Cerebellar cortex (tissue), 1 donor: Measurements from ENCODE around the gene CACNA2D4.

Experiments
- DNase-seq: peaks from one replicate; pipeline ENCODE4 v3.0.0-alpha.2; 2015; ENCODE audit warnings: low spot score

The CACNA2D4 gene

DNA sequence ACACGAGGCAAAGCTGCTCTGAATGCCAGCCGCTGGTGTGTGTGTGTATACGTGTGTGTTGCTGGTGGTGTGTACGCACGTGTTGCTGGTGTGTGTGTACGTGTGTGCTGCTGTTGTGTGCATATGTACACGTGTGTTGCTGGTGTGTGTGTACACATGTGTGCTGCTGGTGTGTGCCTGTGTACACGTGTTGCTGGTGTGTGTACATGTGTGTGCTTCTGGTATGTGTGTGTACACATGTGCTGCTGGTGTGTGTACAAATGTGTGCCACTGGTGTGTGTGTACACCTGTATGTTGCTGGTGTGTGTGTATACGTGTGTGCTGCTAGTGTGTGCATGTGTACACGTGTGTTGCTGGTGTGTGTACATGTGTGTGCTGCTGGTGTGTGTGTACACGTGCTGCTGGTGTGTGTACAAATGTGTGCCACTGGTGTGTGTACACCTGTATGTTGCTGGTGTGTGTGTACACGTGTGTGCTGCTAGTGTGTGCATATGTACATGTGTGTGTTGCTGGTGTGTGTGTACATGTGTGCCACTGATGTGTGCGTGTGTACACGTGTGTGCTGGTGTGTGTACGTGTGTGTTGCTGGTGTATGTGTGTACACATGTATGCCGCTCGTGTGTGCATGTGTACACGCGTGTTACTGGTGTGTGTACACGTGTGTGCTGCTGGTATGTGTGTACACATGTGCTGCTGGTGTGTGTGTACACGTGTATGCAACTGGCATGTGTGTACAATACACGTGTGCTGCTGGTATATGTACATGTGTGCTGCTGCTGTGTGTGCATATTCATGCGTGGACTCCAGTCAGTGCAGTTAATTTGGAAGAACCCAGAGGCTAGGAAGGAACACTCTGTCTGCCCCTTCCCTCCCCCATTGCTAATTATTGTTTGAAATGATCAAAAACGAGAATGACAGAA lies 47.2 kb downstream of the CACNA2D4 start:
- DNase-seq: no peak

GRCh38 chr12:1870086-1870485 lies 48.4 kb downstream of the CACNA2D4 start:
- no peak for DNase-seq

DNA sequence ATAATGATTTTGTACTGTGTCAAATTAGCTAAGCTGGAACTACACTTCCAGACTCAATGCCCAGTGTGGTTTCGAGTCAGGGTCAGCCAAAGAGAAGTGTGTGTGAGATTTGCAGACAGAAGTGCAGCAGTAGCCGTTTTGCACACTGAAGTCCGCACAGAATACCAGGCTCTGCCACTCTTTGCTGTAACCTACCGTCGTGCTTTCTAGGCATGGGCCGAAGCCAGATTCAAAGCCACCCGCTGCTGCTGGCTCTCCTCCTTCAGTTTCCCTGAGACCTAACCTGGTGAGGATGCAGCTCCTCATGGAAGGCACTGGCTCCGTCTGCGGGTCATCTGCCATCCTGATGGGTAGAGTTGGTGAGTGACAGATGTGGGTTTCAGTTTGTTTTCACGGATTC lies 49.3 kb downstream of the CACNA2D4 start:
- no peak for DNase-seq

DNA sequence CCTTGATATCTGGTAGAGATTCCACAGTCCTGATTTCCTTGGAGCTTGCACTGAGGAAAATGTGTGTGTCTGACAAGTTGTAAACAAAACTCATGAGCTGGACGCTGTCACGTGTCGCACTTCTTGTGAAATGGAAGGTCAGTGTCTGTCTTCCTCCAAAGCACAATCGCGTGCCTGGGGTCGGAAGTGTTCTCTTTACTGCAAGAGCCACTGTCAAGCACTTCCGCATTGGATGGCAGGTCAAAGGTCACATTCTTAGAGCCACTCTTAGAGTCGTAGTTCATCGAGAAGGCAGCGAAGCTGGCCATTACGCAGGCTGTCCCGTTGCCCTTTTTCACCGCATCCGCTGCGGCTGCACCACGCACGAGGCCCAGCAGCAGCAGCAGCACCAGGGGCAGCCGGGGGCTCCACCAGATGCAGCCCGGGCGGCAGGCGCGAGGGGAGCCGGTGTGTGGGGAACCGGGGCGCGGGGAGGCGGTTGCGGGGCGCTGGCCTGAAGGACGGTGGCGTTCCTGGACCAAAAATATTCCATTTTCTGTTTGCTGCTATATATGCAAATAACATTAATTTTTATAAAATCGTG lies 53.1 kb downstream of the CACNA2D4 start:
- DNase-seq: no peak

- no peak for DNase-seq
Measured at GRCh38 chr12:1864867-1865266, 53.6 kb downstream of the CACNA2D4 start.

DNA sequence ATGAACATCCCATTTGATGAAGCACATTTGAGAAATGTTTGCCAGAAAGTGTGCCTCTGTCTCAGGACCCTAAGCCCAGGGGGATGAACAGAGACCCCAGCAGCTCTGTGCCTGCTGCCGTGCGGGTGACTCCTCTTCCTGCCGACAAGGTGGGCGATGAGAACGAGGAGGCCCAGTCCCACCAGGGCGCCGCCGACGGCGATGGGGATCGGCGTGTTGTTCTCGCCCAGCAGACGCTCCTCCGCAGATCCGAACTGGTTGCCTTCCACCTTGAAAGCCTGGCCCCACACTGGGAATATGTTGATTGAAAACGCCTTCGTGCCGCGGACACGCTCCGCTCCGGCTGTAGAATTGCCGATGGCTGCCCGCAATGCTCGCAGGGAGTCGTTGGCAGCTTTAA lies 54.0 kb downstream of the CACNA2D4 start:
- no peak for DNase-seq

- DNase-seq: no peak
Measured at GRCh38 chr12:1863823-1864222, 54.6 kb downstream of the CACNA2D4 start.

DNA sequence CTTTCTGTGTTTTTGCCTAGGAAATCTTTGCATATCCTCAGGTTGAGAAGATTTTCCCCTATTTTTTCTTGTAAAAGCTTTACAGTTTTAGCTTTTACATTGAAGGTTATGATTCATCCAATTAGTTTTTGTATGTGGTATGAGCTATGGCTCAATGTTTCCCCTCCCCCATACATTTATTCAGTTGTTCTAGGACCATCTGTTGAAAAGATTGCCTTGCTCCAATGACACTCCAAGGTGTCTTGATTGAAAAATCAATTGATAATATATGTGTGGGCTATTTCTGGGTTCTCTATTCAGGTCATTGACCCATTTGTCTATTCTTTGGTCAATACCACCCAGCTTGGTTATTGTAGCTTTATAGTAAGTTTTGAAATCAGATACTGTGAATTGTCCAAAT lies 55.5 kb downstream of the CACNA2D4 start:
- no peak for DNase-seq

DNA sequence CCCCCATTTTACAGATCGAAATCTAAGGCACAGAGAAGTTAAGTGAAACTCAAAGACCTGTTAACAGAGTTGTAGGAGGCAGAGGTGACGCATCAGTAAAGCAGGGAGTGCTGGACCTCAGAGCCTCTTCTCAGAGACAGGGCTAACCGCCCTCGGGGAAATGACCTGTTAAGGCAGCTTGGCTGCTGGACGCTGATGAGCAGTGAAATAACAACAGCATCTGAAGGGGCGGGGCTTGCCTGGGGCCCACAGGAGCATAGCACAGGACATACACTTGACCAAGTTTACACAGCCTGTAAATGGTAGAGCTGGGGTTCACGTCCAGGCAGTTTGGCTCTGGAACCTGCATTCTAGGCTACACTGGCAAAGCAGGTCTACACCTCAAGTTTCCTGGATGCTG lies 58.8 kb downstream of the CACNA2D4 start:
- DNase-seq: no peak

- DNase-seq: no peak
Measured at GRCh38 chr12:1858456-1858855, 60.0 kb downstream of the CACNA2D4 start.

DNA sequence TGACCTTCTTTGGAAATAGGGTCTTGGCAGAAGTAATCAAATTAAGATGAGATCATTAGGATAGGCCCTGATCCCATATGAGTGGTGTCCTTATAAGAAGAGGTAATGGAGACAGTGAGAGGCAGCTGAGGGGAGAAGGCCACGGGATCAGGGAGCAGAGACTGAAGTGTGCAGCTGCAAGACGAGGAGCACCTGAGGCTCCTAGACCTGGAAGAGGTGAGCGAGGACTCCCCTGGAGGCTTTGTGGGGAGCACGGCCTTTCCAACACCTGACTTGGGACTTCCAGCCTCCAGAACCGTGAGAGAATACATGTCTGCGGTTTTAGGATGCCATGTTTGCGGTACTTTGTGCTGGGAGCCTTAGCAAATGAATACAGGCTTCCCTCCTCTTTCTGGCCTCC lies 60.6 kb downstream of the CACNA2D4 start:
- DNase-seq: no peak

DNA sequence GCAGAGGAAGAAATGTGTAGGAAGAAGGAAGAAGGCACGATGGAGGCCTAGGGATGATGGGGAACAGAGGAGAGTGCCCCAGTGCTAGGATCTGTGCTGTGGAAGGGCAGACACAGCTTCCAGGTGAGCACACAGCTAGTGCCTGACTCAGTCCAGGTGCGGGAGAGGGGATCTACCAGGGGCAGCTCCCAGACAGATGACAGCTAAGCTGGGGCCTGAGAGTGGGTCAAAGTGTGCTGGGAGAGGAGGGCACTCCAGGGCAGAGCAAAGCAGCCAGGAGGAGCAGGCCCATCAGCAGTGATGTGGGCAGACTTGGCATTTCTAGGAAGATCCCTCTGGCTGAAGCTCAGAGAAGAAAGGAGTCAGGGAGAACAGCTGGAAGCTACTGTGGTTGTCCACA lies 61.4 kb downstream of the CACNA2D4 start:
- DNase-seq: no peak

DNA sequence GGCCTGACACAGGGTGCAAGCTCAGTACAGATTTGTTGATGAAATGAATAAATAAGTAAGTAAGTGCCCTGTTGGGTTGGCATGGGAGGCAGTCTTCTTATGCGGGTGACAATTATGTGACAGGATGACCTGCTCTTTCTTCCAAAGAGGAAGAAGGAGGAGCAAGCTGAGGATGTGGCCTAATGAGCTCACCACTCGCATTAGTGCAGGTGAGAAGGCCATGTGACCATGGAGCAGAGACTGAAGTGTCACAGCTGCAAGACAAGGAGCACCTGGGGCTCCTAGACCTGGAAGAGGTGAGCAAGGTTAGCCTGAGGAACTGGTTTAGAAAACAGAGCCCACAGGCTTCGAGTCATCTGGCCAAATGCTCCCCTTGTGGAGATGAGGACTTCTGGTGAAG lies 63.2 kb downstream of the CACNA2D4 start:
- no peak for DNase-seq

DNA sequence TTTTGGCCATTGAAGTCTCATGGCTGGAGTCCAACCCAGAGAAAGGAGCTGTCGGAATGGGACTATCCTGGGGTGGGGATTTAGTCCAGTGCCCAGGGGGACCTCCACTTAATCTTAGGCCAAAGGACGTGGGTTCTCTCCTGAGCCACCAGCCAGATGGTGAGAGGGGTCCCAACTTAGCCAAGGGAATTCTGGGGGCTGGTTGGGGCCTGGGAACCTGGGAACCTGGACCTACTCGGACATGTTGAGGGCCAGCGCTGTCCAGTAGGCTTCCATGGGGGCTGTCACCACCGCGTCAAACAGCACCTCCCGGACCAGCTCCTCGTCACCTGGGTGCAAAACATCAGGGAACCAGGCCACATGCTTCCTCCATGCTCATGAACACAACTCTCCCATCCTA lies 64.7 kb downstream of the CACNA2D4 start:
- no peak for DNase-seq

DNA sequence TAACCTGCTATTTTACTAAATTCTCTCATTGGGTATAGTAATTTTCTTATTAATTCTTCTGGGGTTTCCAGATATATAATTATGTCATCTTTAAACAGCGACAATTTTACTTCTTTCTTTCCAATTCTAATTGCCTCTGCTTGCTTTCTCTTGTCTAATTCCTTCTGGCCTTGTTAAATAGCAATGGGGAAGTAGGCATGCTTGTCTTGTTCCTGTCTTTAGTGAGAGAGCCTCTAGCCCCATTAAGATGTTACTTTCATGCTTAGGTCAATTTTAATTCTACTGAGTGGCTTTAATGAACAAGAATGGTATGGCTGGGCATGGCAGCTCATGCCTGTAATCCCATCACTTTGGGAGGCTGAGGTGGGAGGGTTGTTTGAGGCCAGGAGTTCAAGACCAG lies 66.4 kb downstream of the CACNA2D4 start:
- no peak for DNase-seq

DNA sequence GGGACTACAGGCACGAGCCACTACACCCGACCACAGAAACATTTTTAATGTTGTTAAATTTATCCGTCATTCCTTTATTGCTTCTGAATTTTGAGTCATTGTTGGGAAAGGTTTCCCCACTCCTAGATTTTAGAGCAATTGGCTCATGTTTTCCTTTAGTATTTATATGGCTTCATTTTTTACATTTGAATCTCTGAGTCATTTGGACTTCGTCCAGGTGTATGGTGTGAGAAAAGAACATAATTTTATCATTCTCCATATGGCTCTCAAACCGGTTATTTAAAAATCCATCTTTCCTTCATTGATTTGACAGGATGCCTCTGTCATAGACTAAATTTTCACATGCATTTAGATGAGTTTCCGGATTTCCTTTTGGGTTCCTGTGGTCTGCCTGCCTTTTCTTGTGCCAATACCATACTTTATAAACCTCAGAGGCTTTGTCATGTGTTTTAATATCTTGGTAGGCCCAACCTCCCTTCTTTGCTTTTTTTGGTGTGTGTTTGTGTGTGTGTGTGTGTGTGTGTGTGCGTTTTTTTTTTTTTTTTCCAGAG lies 67.2 kb downstream of the CACNA2D4 start:
- no peak for DNase-seq

DNA sequence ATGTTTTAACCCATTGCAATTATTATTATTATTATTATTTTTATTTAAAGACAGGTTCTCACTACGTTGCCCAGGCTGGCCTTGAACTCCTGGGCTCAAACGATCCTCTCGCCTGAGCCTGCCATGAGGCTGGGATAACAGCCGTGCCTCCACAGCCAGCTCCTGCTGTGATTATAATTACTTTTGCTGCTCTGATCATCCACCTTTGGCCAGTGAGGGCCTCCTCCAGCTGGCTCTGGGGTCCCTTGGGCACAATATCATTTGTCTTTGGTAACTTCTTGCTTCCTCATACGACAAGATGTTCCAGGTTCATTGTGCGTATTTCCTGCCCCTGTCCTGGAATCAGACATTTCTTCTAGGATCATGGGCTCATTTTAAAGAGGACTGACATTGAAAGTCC lies 69.7 kb downstream of the CACNA2D4 start:
- peak; percentile 65 for DNase-seq

GRCh38 chr12:1848146-1848545 lies 70.3 kb downstream of the CACNA2D4 start:
- DNase-seq: no peak

GRCh38 chr12:1847411-1847810 lies 71.0 kb downstream of the CACNA2D4 start:
- DNase-seq: no peak

DNA sequence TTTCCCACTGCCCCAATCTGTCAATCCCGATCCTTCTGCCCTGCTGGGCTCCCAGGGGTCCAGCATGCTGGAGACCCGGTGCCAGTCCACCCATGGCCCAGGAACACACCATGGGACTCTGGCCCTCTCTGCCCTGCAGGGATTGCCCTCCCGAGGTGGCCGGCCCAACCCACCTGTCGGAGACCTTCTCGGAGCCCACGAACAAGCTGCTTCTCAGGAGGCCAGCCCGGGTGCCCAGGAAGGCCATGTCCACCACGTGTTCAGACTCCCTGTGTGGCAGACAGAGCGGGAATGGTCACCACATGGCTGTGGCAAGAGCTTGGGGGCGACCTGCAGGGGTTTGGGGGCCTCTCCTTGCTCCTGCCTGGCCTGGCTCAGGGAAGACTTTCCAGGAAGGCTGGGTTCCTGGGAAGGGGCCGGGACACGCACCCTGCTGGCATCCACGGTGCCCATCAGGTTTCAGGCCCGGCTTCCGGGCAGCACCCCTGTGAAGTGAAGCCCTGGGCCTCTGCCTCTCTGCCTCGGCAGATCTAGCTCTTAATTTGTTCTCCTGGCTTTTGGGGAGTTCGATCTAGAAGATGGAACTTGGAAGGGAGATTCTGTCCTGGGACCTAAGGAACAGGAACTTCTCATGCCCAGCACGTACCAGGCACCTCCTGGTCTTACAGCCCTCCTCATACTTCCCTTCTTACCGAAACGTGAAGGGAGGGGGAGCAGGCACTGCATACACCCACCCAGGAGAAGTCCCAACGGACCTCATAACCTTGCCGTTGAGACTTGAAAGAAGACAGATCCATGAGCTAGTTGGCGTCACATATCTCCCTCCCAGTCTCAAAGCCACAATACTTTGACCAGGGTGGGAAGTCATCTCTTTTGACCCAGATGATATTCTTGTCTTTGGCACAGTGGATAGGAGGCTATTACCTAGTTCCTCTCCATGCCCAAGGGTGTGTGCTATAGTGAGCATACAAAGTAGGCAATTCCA lies 71.7 kb downstream of the CACNA2D4 start:
- no peak for DNase-seq

GRCh38 chr12:1845886-1846285 lies 72.6 kb downstream of the CACNA2D4 start:
- no peak for DNase-seq

DNA sequence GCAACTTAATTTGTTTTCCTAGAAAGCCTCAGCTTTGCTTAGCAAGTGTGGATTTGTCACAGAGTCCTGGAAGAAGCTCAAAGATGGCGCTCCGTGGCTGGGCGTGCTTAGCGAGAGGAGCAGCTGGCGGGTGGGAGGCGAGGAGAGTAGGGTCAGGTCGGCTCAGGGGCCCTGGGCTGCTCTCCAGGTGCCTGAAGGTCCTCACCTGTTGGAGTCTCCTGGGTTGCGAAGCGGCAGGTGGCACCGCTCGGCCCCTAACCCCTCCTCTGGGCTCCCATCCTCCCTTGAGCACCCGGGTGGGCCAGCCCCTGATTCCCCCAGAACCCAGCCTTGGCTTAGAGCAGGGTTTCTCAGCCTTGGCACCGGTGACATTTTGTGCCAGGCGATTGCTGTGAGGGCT lies 73.0 kb downstream of the CACNA2D4 start:
- DNase-seq: no peak
